ENCODE results near the gene CDH16.

Gene CDH16

DNA sequence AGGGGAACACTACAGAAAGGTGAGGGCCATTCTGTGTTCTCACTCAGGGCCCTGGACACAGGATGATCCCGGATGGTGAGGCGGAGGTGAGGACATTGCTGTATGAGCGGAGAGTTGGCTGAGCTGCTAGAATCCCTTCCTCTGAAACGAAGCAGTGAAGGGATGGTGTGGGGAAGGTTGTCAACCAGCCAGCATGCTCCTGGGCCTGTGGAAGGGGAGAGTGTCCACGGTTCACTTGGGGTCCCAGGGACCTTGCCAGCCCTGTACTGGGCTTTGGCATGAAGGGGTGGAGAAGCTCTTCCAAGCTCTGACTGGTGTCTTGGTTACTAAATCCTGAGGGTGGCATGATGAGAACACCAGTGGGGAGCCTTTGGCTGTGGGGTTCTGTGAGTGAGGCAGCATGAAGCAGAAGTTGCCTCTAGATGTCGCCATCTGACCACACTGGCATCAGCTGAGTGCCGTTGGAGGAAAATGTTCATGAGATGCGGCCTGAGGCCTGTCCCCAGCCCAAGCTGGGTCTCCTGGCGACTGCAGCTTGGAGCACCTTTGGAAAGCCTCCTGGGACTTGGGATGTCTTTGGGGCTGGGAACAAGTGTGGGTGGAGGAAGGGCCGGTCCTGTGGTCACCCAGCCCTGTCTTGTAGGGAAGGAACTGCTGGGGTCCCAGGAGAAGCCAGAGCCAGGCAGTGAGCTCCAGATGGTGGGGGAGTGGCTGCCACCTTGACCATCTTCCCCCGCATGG is 23.6 kb downstream of the CDH16 start:
- no peaks in the 10 kb centered on the region for H3K36me3 ChIP-seq (replicated peaks)
- in situ Hi-C loops (cut with HindIII; ENCODE audit: low pct_ligation_motif_present, low sequenced_read_pairs) = no loop called here
- DNase-seq = peak; percentile 51
- no peak overlapping the region for H3K27ac ChIP-seq
- H3K4me3 ChIP-seq (ENCODE audit: low read depth, low read length) = no peak overlapping the region
- TF ChIP-seq, protein P1, sequence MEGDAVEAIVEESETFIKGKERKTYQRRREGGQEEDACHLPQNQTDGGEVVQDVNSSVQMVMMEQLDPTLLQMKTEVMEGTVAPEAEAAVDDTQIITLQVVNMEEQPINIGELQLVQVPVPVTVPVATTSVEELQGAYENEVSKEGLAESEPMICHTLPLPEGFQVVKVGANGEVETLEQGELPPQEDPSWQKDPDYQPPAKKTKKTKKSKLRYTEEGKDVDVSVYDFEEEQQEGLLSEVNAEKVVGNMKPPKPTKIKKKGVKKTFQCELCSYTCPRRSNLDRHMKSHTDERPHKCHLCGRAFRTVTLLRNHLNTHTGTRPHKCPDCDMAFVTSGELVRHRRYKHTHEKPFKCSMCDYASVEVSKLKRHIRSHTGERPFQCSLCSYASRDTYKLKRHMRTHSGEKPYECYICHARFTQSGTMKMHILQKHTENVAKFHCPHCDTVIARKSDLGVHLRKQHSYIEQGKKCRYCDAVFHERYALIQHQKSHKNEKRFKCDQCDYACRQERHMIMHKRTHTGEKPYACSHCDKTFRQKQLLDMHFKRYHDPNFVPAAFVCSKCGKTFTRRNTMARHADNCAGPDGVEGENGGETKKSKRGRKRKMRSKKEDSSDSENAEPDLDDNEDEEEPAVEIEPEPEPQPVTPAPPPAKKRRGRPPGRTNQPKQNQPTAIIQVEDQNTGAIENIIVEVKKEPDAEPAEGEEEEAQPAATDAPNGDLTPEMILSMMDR (IDR thresholded peaks at IDR 0.05; ENCODE audit: low read depth, low read length, missing control alignments) = peak; percentile 96
- H3K27me3 ChIP-seq (replicated peaks) = no peaks in the 10 kb centered on the region

DNA sequence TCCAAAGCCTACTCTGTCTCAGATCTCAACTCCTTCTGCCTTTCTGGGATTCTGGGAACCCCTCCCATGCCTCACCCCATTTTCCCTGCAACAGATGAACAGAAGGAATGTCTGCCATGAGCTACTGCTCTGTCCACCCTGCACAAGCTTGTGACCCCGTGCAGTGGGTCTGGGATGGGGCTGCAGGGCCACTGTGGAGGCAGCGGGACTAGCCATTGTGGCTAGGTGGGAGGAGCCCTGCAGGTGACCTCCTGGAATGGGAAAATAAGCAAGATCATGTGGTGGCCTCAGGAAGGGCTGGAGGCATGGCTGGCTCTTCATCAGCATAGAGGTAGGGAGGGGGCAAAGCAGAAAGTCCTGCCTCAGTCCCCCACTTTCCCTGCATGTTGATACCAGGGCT is 24.6 kb downstream of the CDH16 start:
- no peak for DNase-seq
- Histone ChIP-seq H3K27ac (no peak overlapping the region), H3K27me3 (replicated peaks) (no peaks in the 10 kb centered on the region), H3K36me3 (replicated peaks) (no peaks in the 10 kb centered on the region), H3K4me3 (ENCODE audit: low read depth, low read length) (no peak overlapping the region)
- in situ Hi-C loops (cut with HindIII; ENCODE audit: low pct_ligation_motif_present, low sequenced_read_pairs) = no loop called here
- TF ChIP-seq, protein P1 (IDR thresholded peaks at IDR 0.05; ENCODE audit: low read depth, low read length, missing control alignments) = no peak

DNA sequence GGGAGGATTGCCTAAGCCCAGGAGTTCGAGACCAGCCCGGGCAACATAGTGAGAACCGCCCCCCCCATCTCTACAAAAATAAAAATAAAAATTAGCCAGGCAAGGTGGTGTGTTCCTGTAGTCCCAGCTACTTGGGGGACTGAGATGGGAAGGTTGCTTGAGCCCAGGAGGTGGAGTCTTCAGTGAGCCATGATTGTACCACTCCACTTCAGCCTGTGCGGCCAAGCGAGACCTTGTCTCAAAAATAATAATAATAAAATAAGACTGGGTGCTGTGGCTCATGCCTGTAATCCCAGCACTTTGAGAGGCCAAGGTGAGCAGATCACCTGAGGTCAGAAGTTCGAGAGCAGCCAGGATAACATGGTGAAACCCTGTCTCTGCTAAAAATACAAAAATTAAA is 26.9 kb downstream of the CDH16 start:
- in situ Hi-C loops (cut with HindIII; ENCODE audit: low pct_ligation_motif_present, low sequenced_read_pairs) = no loop called here
- H3K27ac ChIP-seq = no peak overlapping the region
- H3K36me3 ChIP-seq (replicated peaks) = no peaks in the 10 kb centered on the region
- DNase-seq = no peak
- TF ChIP-seq, protein P1 (IDR thresholded peaks at IDR 0.05; ENCODE audit: low read depth, low read length, missing control alignments) = no peak
- no peak overlapping the region for H3K4me3 ChIP-seq (ENCODE audit: low read depth, low read length)
- H3K27me3 ChIP-seq (replicated peaks) = no peaks in the 10 kb centered on the region

DNA sequence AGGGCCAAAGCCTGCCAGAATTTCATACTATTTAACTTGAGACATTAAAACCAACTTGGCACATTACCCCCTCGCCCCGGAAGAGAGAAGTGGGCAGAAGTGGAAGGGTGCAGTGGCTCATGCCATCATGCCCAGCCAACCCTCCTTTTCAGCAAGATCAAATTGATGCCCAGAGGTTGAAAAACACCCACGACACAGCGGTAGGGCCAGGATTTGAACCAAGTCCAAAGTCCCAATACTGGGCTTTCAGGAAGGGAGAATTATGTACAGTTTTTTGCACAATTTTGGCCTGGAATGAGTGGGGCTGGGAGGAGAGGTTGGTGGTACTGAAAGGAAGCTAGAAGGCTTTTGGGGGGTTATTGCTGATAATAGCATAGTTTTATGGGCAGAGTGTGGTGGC is 27.3 kb downstream of the CDH16 start:
- DNase-seq = no peak
- Histone ChIP-seq H3K27ac (no peak overlapping the region), H3K4me3 (ENCODE audit: low read depth, low read length) (no peak overlapping the region), H3K27me3 (replicated peaks) (no peaks in the 10 kb centered on the region), H3K36me3 (replicated peaks) (no peaks in the 10 kb centered on the region)
- in situ Hi-C loops (cut with HindIII; ENCODE audit: low pct_ligation_motif_present, low sequenced_read_pairs) = no loop called here
- TF ChIP-seq, protein P1 (IDR thresholded peaks at IDR 0.05; ENCODE audit: low read depth, low read length, missing control alignments) = no peak

DNA sequence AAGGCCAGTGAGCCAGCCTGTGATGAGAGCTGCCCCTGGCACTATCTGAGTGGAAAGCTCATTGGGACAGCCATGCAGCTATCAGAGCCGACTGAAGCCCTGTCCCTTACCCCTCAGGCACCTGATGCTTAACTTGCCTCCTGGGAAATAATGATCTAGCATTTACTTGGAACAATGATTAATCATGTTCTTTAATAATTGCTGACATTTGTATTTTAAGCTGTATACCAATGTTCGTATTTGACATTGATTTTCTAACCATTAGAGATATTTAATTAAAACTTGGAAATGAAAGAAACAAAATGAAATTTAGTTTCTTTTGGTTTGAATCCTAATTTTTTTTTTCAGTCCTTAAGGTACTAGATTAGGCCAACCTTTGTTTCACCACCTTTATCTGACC is 27.9 kb downstream of the CDH16 start:
- Histone ChIP-seq H3K27me3 (replicated peaks) (no peaks in the 10 kb centered on the region), H3K27ac (no peak overlapping the region), H3K4me3 (ENCODE audit: low read depth, low read length) (no peak overlapping the region), H3K36me3 (replicated peaks) (peaks cover 1% of the 10 kb centered on the region)
- no peak for DNase-seq
- TF ChIP-seq, protein P1 (IDR thresholded peaks at IDR 0.05; ENCODE audit: low read depth, low read length, missing control alignments) = no peak
- in situ Hi-C loops (cut with HindIII; ENCODE audit: low pct_ligation_motif_present, low sequenced_read_pairs) = no loop called here

DNA sequence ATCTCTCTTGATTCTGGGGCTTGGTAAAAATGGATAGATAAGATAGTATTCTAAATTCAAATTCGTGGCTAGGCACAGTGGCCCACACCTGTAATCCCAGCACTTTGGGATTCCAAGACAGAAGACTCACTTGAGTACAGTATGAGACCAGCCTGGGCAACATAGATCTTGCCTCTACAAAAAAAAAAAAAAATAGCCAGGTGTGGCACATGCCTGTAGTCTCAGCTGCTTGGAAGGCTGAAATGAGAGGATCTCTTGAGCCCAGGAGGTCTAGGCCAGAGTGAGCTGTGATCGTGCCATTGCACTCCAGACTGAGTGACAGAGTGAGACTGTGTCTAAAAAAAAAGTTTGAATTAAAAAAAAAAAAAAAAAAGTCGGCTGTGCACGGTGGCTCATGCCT is 29.1 kb downstream of the CDH16 start:
- no peak for DNase-seq
- Histone ChIP-seq H3K27me3 (replicated peaks) (no peaks in the 10 kb centered on the region), H3K36me3 (replicated peaks) (peaks cover 13% of the 10 kb centered on the region), H3K4me3 (ENCODE audit: low read depth, low read length) (no peak overlapping the region), H3K27ac (no peak overlapping the region)
- in situ Hi-C loops (cut with HindIII; ENCODE audit: low pct_ligation_motif_present, low sequenced_read_pairs) = no loop called here
- TF ChIP-seq, protein P1 (IDR thresholded peaks at IDR 0.05; ENCODE audit: low read depth, low read length, missing control alignments) = no peak
